Naive thymus-derived CD4-positive, alpha-beta T cell (primary cell): ENCODE measurements around the gene JAKMIP1. TPM values are rescaled to one million over a fixed set of nuclear protein-coding genes. Genes with fewer than 3 reads are reported as not detected.
"Not testable (repeated sequence)": the region's sequence is repeated elsewhere in the genome, so short reads cannot be mapped to it uniquely, and the experiment has no call there.

ENCODE experiments used
- ATAC-seq: fragments of 150-1000 bp; cut with Tn5 transposase; 2 replicates; pipeline ENCODE4 v1.10.0; 2021; ENCODE audit warnings: mild to moderate bottlenecking, moderate library complexity
- CTCF ChIA-PET: fragments of 350-600 bp; sonication (Branson Sonifier 250); formaldehyde crosslinking; loops from one replicate; lab custom pipeline; 2021; ENCODE audit warnings: antibody characterized with exemption; lab: Charles Lee
- POLR2A ChIA-PET: fragments of 350-600 bp; sonication (Branson Sonifier 250); formaldehyde crosslinking; loops from one replicate; lab custom pipeline; 2021; ENCODE audit warnings: antibody characterized with exemption, inconsistent platforms; lab: Charles Lee
- DNase-seq, 9 donors: peaks; one replicate each; pipeline versions ENCODE4 v3.0.0 to v3.0.0-alpha.2; 2020 to 2022; ENCODE audit warnings: mixed read lengths in 1 of 9
- H3K27ac ChIP-seq: one replicate; pipeline ENCODE4 v1.7.0; 2013; ENCODE audit warnings: mild to moderate bottlenecking, low read depth, low read length, moderate library complexity
- H3K27me3 ChIP-seq, 2 donors: one replicate each; pipeline ENCODE4 v1.7.0; 2013; ENCODE audit warnings: low read length in 2 of 2, mild to moderate bottlenecking in 2 of 2, moderate library complexity in 2 of 2; ENCODE audit not compliant: control insufficient read depth in 2 of 2, insufficient read depth in 2 of 2
- H3K36me3 ChIP-seq, 3 experiments: 1 replicate in 2 of 3; 2 replicates in 1 of 3; pipeline ENCODE4 v1.7.0; 2013; ENCODE audit warnings: low read length in 3 of 3, mild to moderate bottlenecking in 3 of 3, moderate library complexity in 1 of 3; ENCODE audit not compliant: insufficient read depth in 3 of 3, control insufficient read depth in 2 of 3
- H3K4me1 ChIP-seq, 2 donors: one replicate each; pipeline ENCODE4 v1.7.0; 2013; ENCODE audit warnings: low read length in 2 of 2, mild to moderate bottlenecking in 2 of 2, moderate library complexity in 1 of 2; ENCODE audit not compliant: control insufficient read depth in 2 of 2, insufficient read depth in 2 of 2
- H3K4me3 ChIP-seq: 2 replicates; pipeline ENCODE4 v1.7.0; 2013; ENCODE audit warnings: mild to moderate bottlenecking, low read length
- H3K9me3 ChIP-seq, 3 experiments: 1 replicate in 2 of 3; 2 replicates in 1 of 3; pipeline ENCODE4 v1.7.0; 2013; ENCODE audit warnings: low read length in 3 of 3; ENCODE audit not compliant: control insufficient read depth in 2 of 3
- H3K27ac Mint-ChIP-seq, 9 donors: one replicate each; pipeline ENCODE4 v1.8.0; 2020 to 2022; ENCODE audit warnings: mixed read lengths in 9 of 9, mild to moderate bottlenecking in 8 of 9, moderate library complexity in 5 of 9, inconsistent platforms in 2 of 9
- H3K27me3 Mint-ChIP-seq, 5 donors: one replicate each; pipeline ENCODE4 v1.8.0; 2021 to 2022; ENCODE audit warnings: mixed read lengths in 5 of 5, mild to moderate bottlenecking in 1 of 5
- H3K36me3 Mint-ChIP-seq, 5 donors: one replicate each; pipeline ENCODE4 v1.8.0; 2020 to 2022; ENCODE audit warnings: mixed read lengths in 5 of 5, mild to moderate bottlenecking in 3 of 5, inconsistent platforms in 1 of 5
- H3K4me1 Mint-ChIP-seq, 7 donors: one replicate each; pipeline ENCODE4 v1.8.0; 2020 to 2022; ENCODE audit warnings: mixed read lengths in 7 of 7, mild to moderate bottlenecking in 3 of 7, inconsistent platforms in 1 of 7
- H3K4me3 Mint-ChIP-seq, 10 donors: one replicate each; pipeline ENCODE4 v1.8.0; 2020 to 2022; ENCODE audit warnings: mild to moderate bottlenecking in 10 of 10, mixed read lengths in 10 of 10, moderate library complexity in 6 of 10, inconsistent platforms in 2 of 10
- H3K9me3 Mint-ChIP-seq, 11 donors: one replicate each; pipeline ENCODE4 v1.8.0; 2020 to 2022; ENCODE audit warnings: mixed read lengths in 11 of 11, mild to moderate bottlenecking in 4 of 11, inconsistent platforms in 1 of 11, moderate library complexity in 1 of 11
- intact Hi-C, 2 donors: fragments of 100-400 bp; cut with micrococcal nuclease; formaldehyde crosslinking; loops; one replicate each; pipeline ENCODE4 v1.15.1; 2023
- polyA plus RNA-seq, 2 donors: library from polyadenylated mRNA; unstranded; fragments of 300-500 nt; fragmentation: Illumina TruSeq; gene quantifications; one replicate each; pipeline ENCODE4 v1.2.3, GENCODE V29; 2021
- total RNA-seq, 6 experiments: library from RNA in 5 of 6; stranded (reverse) in 5 of 6; gene quantifications; 1 replicate in 5 of 6; 2 replicates in 1 of 6; pipeline ENCODE4 v1.2.3 and lab custom pipeline; 2021 to 2026

Gene JAKMIP1
- total and polyA plus RNA-seq, 7 experiments from 2014 or later = 0.21 to 15.3 (median 2.4) TPM; not detected in 3

DNA sequence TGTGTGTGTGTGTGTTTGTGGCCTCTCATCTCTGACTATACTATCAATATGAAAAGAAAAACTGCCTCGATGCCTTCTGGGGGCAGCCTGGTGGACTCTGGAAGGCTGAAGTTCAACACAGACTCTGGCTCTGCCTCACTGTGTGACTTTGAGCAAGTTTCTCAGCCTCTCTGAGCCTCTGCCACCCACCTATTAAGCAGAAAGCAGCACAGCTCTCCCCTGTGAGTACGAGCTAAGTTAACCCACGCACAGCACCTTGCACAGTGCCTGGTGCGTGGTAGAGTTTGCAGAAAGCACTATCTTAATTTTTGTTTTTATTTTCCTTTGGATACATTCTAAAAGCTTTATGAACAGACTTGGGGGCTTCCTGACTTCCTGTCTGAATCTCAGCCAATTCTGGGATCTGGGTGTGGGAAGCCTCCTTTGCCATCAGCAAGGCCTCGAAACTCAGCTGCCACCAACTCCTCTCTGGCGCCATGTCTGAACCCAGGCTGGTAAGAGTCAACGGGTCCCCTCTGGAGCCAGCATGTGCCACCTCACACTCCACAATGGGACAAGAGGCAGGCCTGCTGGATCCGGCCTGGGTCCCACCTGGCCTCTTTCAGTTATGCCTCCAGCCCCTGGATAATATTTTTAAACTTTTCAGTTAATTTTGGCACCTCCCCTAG lies 57.3 kb downstream of the JAKMIP1 start:
- Mint-ChIP-seq H3K4me1 (peaks cover 0 to 3% (median 0%) of the 10 kb centered on the region in 7 donors), H3K27ac (no peak overlapping the region), H3K27me3 (peaks cover 0 to 9% (median 0%) of the 10 kb centered on the region in 5 donors), H3K9me3 (peaks cover 1 to 18% (median 7%) of the 10 kb centered on the region in 11 donors), H3K36me3 (peaks cover 0 to 32% (median 0%) of the 10 kb centered on the region in 5 donors), H3K4me3 (no peak overlapping the region)
- ChIA-PET POLR2A (no interaction called here), CTCF (no interaction called here)
- Histone ChIP-seq H3K27me3 (no peaks in the 10 kb centered on the region), H3K27ac (no peak overlapping the region), H3K36me3 (no peaks in the 10 kb centered on the region), H3K4me1 (no peaks in the 10 kb centered on the region), H3K9me3 (no peaks in the 10 kb centered on the region), H3K4me3 (no peak overlapping the region)
- no peak for ATAC-seq
- intact Hi-C loops = no loop called here
- DNase-seq = no peak

DNA sequence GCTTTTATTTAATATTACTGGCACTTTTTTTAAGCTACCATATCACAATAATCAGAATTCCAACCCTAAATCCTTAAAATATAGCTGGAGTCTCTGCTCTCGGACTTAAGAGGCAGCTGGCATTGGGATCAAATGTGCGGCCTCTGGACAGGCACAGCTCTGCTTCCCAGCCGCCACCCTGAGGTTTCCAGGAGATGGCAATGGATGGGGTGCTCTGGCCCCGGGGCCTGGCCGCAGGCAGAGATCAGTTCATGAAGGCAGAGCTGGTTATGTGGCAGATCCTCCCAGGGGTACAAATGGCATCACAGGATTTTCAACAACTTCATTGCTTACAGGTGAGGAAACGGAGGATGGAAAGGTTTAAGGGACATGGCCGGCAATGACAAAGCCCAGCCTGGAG lies 57.8 kb downstream of the JAKMIP1 start:
- H3K27ac ChIP-seq = no peak overlapping the region
- ChIA-PET POLR2A (no interaction called here), CTCF (no interaction called here)
- Mint-ChIP-seq H3K4me3 (no peak overlapping the region), H3K27ac (no peak overlapping the region), H3K9me3 (peaks cover under 1 to 14% (median 5%) of the 10 kb centered on the region in 11 donors), H3K36me3 (peaks cover 0 to 27% (median 0%) of the 10 kb centered on the region in 5 donors), H3K4me1 (no peaks in the 10 kb centered on the region), H3K27me3 (peaks cover 0 to 6% (median 0%) of the 10 kb centered on the region in 5 donors)
- no peaks in the 10 kb centered on the region for H3K9me3 ChIP-seq
- H3K4me3 ChIP-seq = no peak overlapping the region
- H3K4me1 ChIP-seq = no peaks in the 10 kb centered on the region
- intact Hi-C loops = no loop called here
- H3K27me3 ChIP-seq = no peaks in the 10 kb centered on the region
- ATAC-seq (no peak), DNase-seq (no peak)
- no peaks in the 10 kb centered on the region for H3K36me3 ChIP-seq

DNA sequence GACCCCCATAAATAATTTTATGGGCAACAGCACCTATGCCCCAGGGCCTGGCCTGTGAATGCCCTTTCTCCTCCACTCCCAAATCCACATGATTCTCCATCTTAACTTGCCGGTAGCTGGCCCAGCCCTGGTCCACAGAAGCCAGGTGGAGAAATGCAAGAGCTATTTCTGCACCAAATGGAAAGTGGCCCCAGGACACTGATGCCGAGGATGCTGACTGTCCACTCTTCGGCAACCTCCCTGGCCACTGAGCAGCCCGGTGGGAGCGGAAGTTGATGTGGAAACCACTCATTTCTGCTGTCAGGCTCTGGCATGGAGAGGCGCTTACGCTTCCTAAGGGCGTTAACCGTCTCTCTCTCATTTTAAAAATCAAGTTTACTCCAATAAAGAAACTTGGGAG lies 58.8 kb downstream of the JAKMIP1 start:
- intact Hi-C loops = no loop called here
- ChIA-PET POLR2A (no interaction called here), CTCF (no interaction called here)
- Histone ChIP-seq H3K27me3 (no peaks in the 10 kb centered on the region), H3K4me1 (no peaks in the 10 kb centered on the region), H3K27ac (no peak overlapping the region), H3K9me3 (no peaks in the 10 kb centered on the region), H3K4me3 (no peak overlapping the region), H3K36me3 (no peaks in the 10 kb centered on the region)
- Mint-ChIP-seq H3K27me3 (peaks cover 0 to 5% (median 0%) of the 10 kb centered on the region in 5 donors), H3K4me3 (no peak overlapping the region), H3K27ac (peak overlapping the region in 1 of 9 donors; percentile 81), H3K36me3 (peaks cover 0 to 28% (median 0%) of the 10 kb centered on the region in 5 donors), H3K9me3 (peaks cover 0 to 14% (median 5%) of the 10 kb centered on the region in 11 donors), H3K4me1 (no peaks in the 10 kb centered on the region)
- ATAC-seq (no peak), DNase-seq (no peak)

DNA sequence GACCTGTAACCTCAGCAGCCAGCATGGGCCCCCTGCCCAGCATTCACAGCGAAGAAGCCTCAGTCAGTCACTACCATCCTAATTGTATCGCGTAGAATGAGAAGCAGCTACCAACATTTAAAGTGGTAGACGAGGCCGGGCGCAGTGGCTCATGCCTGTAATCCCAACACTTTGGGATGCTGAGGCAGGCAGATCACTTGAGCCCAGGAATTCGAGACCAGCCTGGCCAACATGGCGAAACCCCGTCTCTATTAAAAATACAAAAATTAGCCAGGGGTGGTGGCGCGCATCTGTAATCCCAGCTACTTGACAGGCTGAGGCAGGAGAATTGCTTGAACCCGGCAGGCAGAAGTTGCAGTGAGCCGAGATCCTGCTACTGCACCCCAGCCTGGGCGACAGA lies 59.3 kb downstream of the JAKMIP1 start:
- ATAC-seq, H3K4me3 Mint-ChIP-seq, H3K4me1 ChIP-seq, CTCF ChIA-PET, H3K27me3 Mint-ChIP-seq, H3K4me3 ChIP-seq, H3K9me3 ChIP-seq, DNase-seq, H3K27ac Mint-ChIP-seq, intact Hi-C loops, H3K4me1 Mint-ChIP-seq, H3K36me3 ChIP-seq, POLR2A ChIA-PET, H3K27me3 ChIP-seq, H3K27ac ChIP-seq: not testable (repeated sequence)
- H3K36me3 Mint-ChIP-seq = peaks cover 0 to 24% (median 0%) of the 10 kb centered on the region in 5 donors
- H3K9me3 Mint-ChIP-seq = peaks cover 0 to 14% (median 5%) of the 10 kb centered on the region in 11 donors

DNA sequence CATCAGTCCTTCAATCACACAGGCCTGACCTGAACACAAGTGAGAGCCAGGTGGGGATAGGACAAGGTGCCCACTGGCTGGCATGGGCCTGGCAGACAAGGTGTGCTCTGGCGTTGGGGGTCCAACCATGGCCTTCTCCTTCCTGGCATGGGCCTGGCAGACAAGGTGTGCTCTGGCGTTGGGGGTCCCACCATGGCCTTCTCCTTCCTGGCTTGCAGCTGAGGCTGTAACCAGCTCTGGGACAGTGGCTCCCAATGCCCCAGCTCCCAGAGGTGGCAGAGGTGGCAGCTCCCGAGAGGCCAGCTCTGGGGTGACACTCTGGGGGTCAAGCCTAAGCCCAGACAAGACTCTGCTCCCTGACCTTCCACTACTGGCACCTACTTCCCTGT lies 62.6 kb downstream of the JAKMIP1 start:
- Mint-ChIP-seq H3K27me3 (no peaks in the 10 kb centered on the region), H3K36me3 (peaks cover 0 to 17% (median 0%) of the 10 kb centered on the region in 5 donors), H3K4me3 (no peak overlapping the region), H3K9me3 (peaks cover 0 to 5% (median 0%) of the 10 kb centered on the region in 11 donors), H3K27ac (no peak overlapping the region), H3K4me1 (peaks cover 0 to 11% (median 0%) of the 10 kb centered on the region in 7 donors)
- H3K4me1 ChIP-seq = peaks cover 0 to 5% of the 10 kb centered on the region in 2 donors
- ATAC-seq (peak; percentile 6), DNase-seq (no peak)
- intact Hi-C loops = no loop called here
- ChIA-PET POLR2A (no interaction called here), CTCF (no interaction called here)
- H3K9me3 ChIP-seq = no peaks in the 10 kb centered on the region
- no peaks in the 10 kb centered on the region for H3K27me3 ChIP-seq
- H3K4me3 ChIP-seq = no peak overlapping the region
- no peaks in the 10 kb centered on the region for H3K36me3 ChIP-seq
- H3K27ac ChIP-seq = no peak overlapping the region

DNA sequence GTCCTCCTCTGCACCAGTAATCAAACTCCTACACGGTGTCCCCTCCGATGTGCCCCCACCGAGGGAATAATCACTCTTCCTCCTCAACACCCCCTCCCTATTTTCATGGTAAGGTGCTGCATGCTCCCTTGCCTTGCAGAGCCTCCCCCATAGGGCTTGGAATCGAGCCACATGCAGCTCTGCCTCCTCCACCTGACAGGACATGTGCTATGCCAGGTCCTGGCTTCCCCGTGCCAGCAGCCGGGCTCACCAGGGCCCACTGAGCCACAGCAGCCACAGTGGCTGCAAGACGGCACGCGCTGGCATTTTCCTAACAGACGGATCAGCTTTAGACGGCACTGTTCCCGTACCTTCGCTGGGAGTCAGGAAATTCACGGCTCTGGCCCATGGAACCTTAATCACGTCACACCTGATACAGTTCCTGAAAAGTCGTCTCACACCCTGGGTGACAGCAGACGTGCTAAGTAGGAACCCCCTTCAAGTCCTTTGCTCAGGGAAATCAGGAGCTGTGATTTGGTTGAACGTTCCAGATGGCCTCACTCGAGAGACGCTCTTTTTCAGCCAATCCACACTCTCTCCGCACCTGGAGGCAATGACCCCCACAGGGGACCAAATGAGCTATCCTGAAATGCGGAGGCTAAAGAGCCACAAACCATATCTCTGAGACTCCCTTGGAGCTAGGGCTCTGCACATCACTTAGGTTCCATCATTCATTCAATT lies 63.2 kb downstream of the JAKMIP1 start:
- H3K27ac Mint-ChIP-seq = no peak overlapping the region
- H3K27me3 Mint-ChIP-seq = no peaks in the 10 kb centered on the region
- H3K4me3 ChIP-seq = no peak overlapping the region
- peaks cover 0 to 5% of the 10 kb centered on the region in 2 donors for H3K4me1 ChIP-seq
- H3K9me3 Mint-ChIP-seq = peaks cover 0 to 5% (median 0%) of the 10 kb centered on the region in 11 donors
- H3K36me3 ChIP-seq = no peaks in the 10 kb centered on the region
- CTCF ChIA-PET = no interaction called here
- no peak for ATAC-seq
- H3K27ac ChIP-seq = no peak overlapping the region
- peaks cover 0 to 11% (median 0%) of the 10 kb centered on the region in 7 donors for H3K4me1 Mint-ChIP-seq
- H3K4me3 Mint-ChIP-seq = no peak overlapping the region
- POLR2A ChIA-PET = no interaction called here
- H3K27me3 ChIP-seq = no peaks in the 10 kb centered on the region
- H3K9me3 ChIP-seq = no peaks in the 10 kb centered on the region
- intact Hi-C loops = no loop called here
- peaks cover 0 to 17% (median 0%) of the 10 kb centered on the region in 5 donors for H3K36me3 Mint-ChIP-seq
- DNase-seq = no peak
